IMR-90 (cell line): Measurements from ENCODE around the gene AXDND1. TPM values are rescaled to one million over a fixed set of nuclear protein-coding genes. Genes with fewer than 3 reads are reported as not detected.

Source experiments
- ATAC-seq: fragments of 200-7000 bp; cut with Tn5 transposase; 2 replicates; pipeline ENCODE4 v1.9.1; 2020; ENCODE audit warnings: low read depth, mild to moderate bottlenecking, moderate library complexity
- BruUV-seq: library from RNA; stranded (reverse); fragments of 400-500 nt; replicated peaks from 2 replicates; lab custom pipeline; 2021; lab: Mats Ljungman, UMichigan
- CTCF ChIA-PET: fragments of 300-600 bp; formaldehyde crosslinking; extraction: SDS; loops from one replicate; lab custom pipeline; 2021; ENCODE audit warnings: antibody characterized with exemption; lab: Yijun Ruan, JAX
- POLR2A ChIA-PET: fragments of 300-600 bp; sonication (Branson Sonifier 250); formaldehyde crosslinking; loops from one replicate; lab custom pipeline; 2022; ENCODE audit warnings: antibody characterized with exemption; ENCODE audit not compliant: unreplicated experiment; lab: Charles Lee
- DNase-seq: peaks from one replicate; pipeline ENCODE4 v3.0.0; 2013
- H2AFZ ChIP-seq: replicated peaks from 2 replicates; pipeline ENCODE3; 2013; ENCODE audit warnings: low read length, mild to moderate bottlenecking; ENCODE audit not compliant: poor library complexity
- H2AK5ac ChIP-seq: 2 replicates; pipeline ENCODE4 v1.6.1; 2013; ENCODE audit warnings: low read depth, low read length, inconsistent platforms
- H2AK9ac ChIP-seq: replicated peaks from 2 replicates; pipeline ENCODE3; 2013; ENCODE audit warnings: mild to moderate bottlenecking, low read depth, low read length, moderate library complexity; ENCODE audit not compliant: poor library complexity
- H2BK120ac ChIP-seq: 2 replicates; pipeline ENCODE4 v1.6.1; 2013; ENCODE audit warnings: low read depth, low read length, inconsistent platforms
- H2BK15ac ChIP-seq: 3 replicates; pipeline ENCODE4 v1.6.1; 2013; ENCODE audit warnings: low read depth, low read length, inconsistent platforms
- H2BK20ac ChIP-seq: 2 replicates; pipeline ENCODE4 v1.6.1; 2013; ENCODE audit warnings: low read depth, mild to moderate bottlenecking, inconsistent platforms, low read length, moderate library complexity
- H2BK5ac ChIP-seq: 2 replicates; pipeline ENCODE4 v1.6.1; 2013; ENCODE audit warnings: mild to moderate bottlenecking, low read depth, low read length, inconsistent platforms; ENCODE audit not compliant: poor library complexity, severe bottlenecking
- H3K14ac ChIP-seq: replicated peaks from 2 replicates; pipeline ENCODE4 v1.6.1; 2013; ENCODE audit warnings: low read depth, low read length, inconsistent platforms
- H3K18ac ChIP-seq: 2 replicates; pipeline ENCODE4 v1.6.1; 2013; ENCODE audit warnings: low read depth, low read length, control low read depth
- H3K23ac ChIP-seq: 2 replicates; pipeline ENCODE4 v1.6.1; 2013; ENCODE audit warnings: low read depth, low read length, inconsistent platforms
- H3K27ac ChIP-seq: 2 replicates; pipeline ENCODE4 v1.5.1; 2013; ENCODE audit warnings: mild to moderate bottlenecking, control low read depth, low read length; ENCODE audit not compliant: insufficient read depth
- H3K27me3 ChIP-seq: 2 replicates; pipeline ENCODE4 v1.6.1; 2013; ENCODE audit warnings: low read length; ENCODE audit not compliant: control insufficient read depth, insufficient read depth
- H3K36me3 ChIP-seq: 2 replicates; pipeline ENCODE4 v1.6.1; 2013; ENCODE audit warnings: low read length, mixed read lengths; ENCODE audit not compliant: control insufficient read depth, insufficient read depth
- H3K4ac ChIP-seq: 2 replicates; pipeline ENCODE4 v1.6.1; 2013; ENCODE audit warnings: low read depth, low read length, inconsistent platforms
- H3K4me1 ChIP-seq: 2 replicates; pipeline ENCODE4 v1.6.1; 2013; ENCODE audit warnings: low read length, mixed read lengths; ENCODE audit not compliant: control insufficient read depth, insufficient read depth
- H3K4me2 ChIP-seq: 2 replicates; pipeline ENCODE4 v1.6.1; 2013; ENCODE audit warnings: low read depth, mild to moderate bottlenecking, control low read depth, low read length, moderate library complexity
- H3K4me3 ChIP-seq: 2 replicates; pipeline ENCODE4 v1.5.1; 2013; ENCODE audit warnings: low read depth, mild to moderate bottlenecking, control low read depth, low read length, moderate library complexity; ENCODE audit not compliant: insufficient read depth
- H3K56ac ChIP-seq: 2 replicates; pipeline ENCODE4 v1.6.1; 2013; ENCODE audit warnings: low read length, inconsistent platforms; ENCODE audit not compliant: insufficient read depth; ENCODE audit errors: extremely low read depth
- H3K79me1 ChIP-seq, 2 experiments: 2 replicates each; pipeline ENCODE4 v1.6.1; 2013; ENCODE audit warnings: low read length in 2 of 2, inconsistent platforms in 1 of 2, low read depth in 1 of 2
- H3K9ac ChIP-seq: 2 replicates; pipeline ENCODE4 v1.6.1; 2013; ENCODE audit warnings: low read depth, low read length, control low read depth
- H3K9me1 ChIP-seq: 2 replicates; pipeline ENCODE4 v1.6.1; 2013; ENCODE audit warnings: low read length, inconsistent platforms; ENCODE audit not compliant: insufficient read depth
- H3K9me3 ChIP-seq: 2 replicates; pipeline ENCODE4 v1.6.1; 2013; ENCODE audit warnings: low read length; ENCODE audit not compliant: control insufficient read depth, insufficient read depth
- H4K20me1 ChIP-seq: 2 replicates; pipeline ENCODE4 v1.6.1; 2013; ENCODE audit warnings: low read length, inconsistent platforms; ENCODE audit not compliant: insufficient read depth
- H4K5ac ChIP-seq: 2 replicates; pipeline ENCODE4 v1.6.1; 2013; ENCODE audit warnings: mild to moderate bottlenecking, low read depth, low read length, control low read depth
- H4K8ac ChIP-seq, 2 experiments: 2 replicates each; pipeline ENCODE4 v1.6.1; 2013; ENCODE audit warnings: low read depth in 2 of 2, low read length in 2 of 2, control low read depth in 1 of 2, inconsistent platforms in 1 of 2
- H4K91ac ChIP-seq: 2 replicates; pipeline ENCODE4 v1.6.1; 2013; ENCODE audit warnings: low read depth, low read length, inconsistent platforms; ENCODE audit not compliant: insufficient read depth
- BHLHE40 ChIP-seq: fragments of 150-350 bp; IDR thresholded peaks from 2 replicates; pipeline ENCODE4 v1.6.1; 2016; ENCODE audit warnings: mild to moderate bottlenecking, low read depth, low read length
- CEBPB ChIP-seq: IDR thresholded peaks from 2 replicates; pipeline ENCODE4 v1.6.1; 2012; ENCODE audit warnings: low read depth, low read length, improper control_type of control experiment
- CHD1 ChIP-seq: IDR thresholded peaks from 2 replicates; pipeline ENCODE4 v1.6.1; 2012; ENCODE audit warnings: low read depth, low read length, improper control_type of control experiment
- CTCF ChIP-seq: conservative IDR thresholded peaks from 2 replicates; pipeline ENCODE4 v1.5.1; 2012; ENCODE audit warnings: mild to moderate bottlenecking, low read depth, low read length, improper control_type of control experiment
- ELK1 ChIP-seq: fragments of 150-350 bp; IDR thresholded peaks from 2 replicates; pipeline ENCODE4 v1.6.1; 2016; ENCODE audit warnings: low read depth, mild to moderate bottlenecking, low read length, moderate library complexity, borderline replicate concordance
- FOS ChIP-seq: fragments of 150-350 bp; IDR thresholded peaks from 2 replicates; pipeline ENCODE4 v1.6.1; 2016; ENCODE audit warnings: low read depth, low read length
- MAFK ChIP-seq: IDR thresholded peaks from 2 replicates; pipeline ENCODE4 v1.6.1; 2012; ENCODE audit warnings: low read depth, low read length, improper control_type of control experiment
- MAZ ChIP-seq: IDR thresholded peaks from 2 replicates; pipeline ENCODE4 v1.6.1; 2012; ENCODE audit warnings: low read depth, mild to moderate bottlenecking, low read length, improper control_type of control experiment, moderate library complexity, borderline replicate concordance
- MXI1 ChIP-seq: IDR thresholded peaks from 2 replicates; pipeline ENCODE4 v1.6.1; 2012; ENCODE audit warnings: low read depth, mild to moderate bottlenecking, low read length, moderate library complexity, borderline replicate concordance
- NFE2L2 ChIP-seq: fragments of 150-350 bp; IDR thresholded peaks from 2 replicates; pipeline ENCODE4 v1.6.1; 2016; ENCODE audit warnings: low read depth, mild to moderate bottlenecking, low read length
- POLR2A ChIP-seq: IDR thresholded peaks from 2 replicates; pipeline ENCODE4 v1.6.1; 2012; ENCODE audit warnings: mild to moderate bottlenecking, low read depth, low read length
- RAD21 ChIP-seq: IDR thresholded peaks from 2 replicates; pipeline ENCODE4 v1.6.1; 2012; ENCODE audit warnings: low read length, improper control_type of control experiment
- RCOR1 ChIP-seq: IDR thresholded peaks from 2 replicates; pipeline ENCODE4 v1.6.1; 2012; ENCODE audit warnings: mild to moderate bottlenecking, low read length, improper control_type of control experiment; ENCODE audit not compliant: insufficient replicate concordance
- RFX5 ChIP-seq: IDR thresholded peaks from 2 replicates; pipeline ENCODE4 v1.8.0; 2012; ENCODE audit warnings: low read depth, mild to moderate bottlenecking, low read length, moderate library complexity
- SMC3 ChIP-seq: fragments of 150-350 bp; IDR thresholded peaks from 2 replicates; pipeline ENCODE4 v1.6.1; 2016; ENCODE audit warnings: low read depth, mild to moderate bottlenecking, antibody characterized with exemption, low read length, moderate library complexity
- USF2 ChIP-seq: fragments of 150-350 bp; IDR thresholded peaks from 2 replicates; pipeline ENCODE4 v1.6.1; 2017; ENCODE audit warnings: mild to moderate bottlenecking, antibody characterized with exemption, low read length, low read depth
- WGBS, 2 experiments: methylation state at CpG; one replicate each; pipeline versions ENCODE4 v1.1.5 to v1.1.7; 2013; ENCODE audit warnings: missing lambda C conversion rate in 2 of 2; ENCODE audit not compliant: insufficient read length in 1 of 2; ENCODE audit errors: extremely low coverage in 2 of 2; 5-methylcytosine and 5-hydroxymethylcytosine counted together
- dilution Hi-C: fragments of 300-500 bp; cut with HindIII; formaldehyde crosslinking; loops from one replicate; pipeline ENCODE4 v1.14.3; 2018; ENCODE audit warnings: low sequenced_read_pairs; ENCODE audit not compliant: unreplicated experiment
- in situ Hi-C: fragments of 300-500 bp; cut with MboI; formaldehyde crosslinking; loops from 3 replicates; pipeline ENCODE4 v1.14.3; 2019; ENCODE audit warnings: low sequenced_read_pairs, inconsistent platforms, mixed read lengths
- intact Hi-C: fragments of 100-400 bp; cut with micrococcal nuclease; formaldehyde crosslinking; loops from 2 replicates; pipeline ENCODE4 v1.10.0; 2022
- polyA plus RNA-seq, 3 experiments: library from polyadenylated mRNA; depleted of rRNA; stranded (reverse); fragments of >200 nt; gene quantifications; 2 replicates each; pipeline ENCODE4 v1.2.3, GENCODE V29; 2012; ENCODE audit warnings: low replicate concordance in 1 of 3
- total RNA-seq: library from RNA; depleted of rRNA; stranded (reverse); fragments of >200 nt; gene quantifications from 2 replicates; pipeline ENCODE4 v1.2.3, GENCODE V29; 2012

The AXDND1 gene
- total and polyA plus RNA-seq, 2 of the 4 experiments (the other 2 are of a cell fraction): not detected

GRCh38 chr1:179474713-179475112, 108.9 kb downstream of the AXDND1 start:
- H3K9me1 ChIP-seq: no peaks in the 10 kb centered on the region
- H4K20me1 ChIP-seq: no peaks in the 10 kb centered on the region
- H3K9me3 ChIP-seq: peaks cover 8% of the 10 kb centered on the region
- H2BK20ac ChIP-seq: no peak overlapping the region
- no peak overlapping the region for H2BK15ac ChIP-seq
- ChIA-PET CTCF (no interaction called here), POLR2A (no interaction called here)
- no peak overlapping the region for H2AK5ac ChIP-seq
- BruUV-seq: no TSS peak
- H3K56ac ChIP-seq: no peak overlapping the region
- WGBS, 2 experiments: 40% methylated on average over 1 of the region's 3 CpGs; no CpG with 5 or more reads in 1 of the 2 experiments
- no peak for TF ChIP-seq RCOR1
- TF ChIP-seq ELK1: no peak
- no peak for TF ChIP-seq MAFK
- no peak for TF ChIP-seq RFX5
- TF ChIP-seq RAD21: no peak
- TF ChIP-seq CEBPB: no peak
- no peak for TF ChIP-seq USF2
- no peak for TF ChIP-seq POLR2A
- TF ChIP-seq SMC3: no peak
- no peak for TF ChIP-seq NFE2L2
- no peak for TF ChIP-seq FOS
- no peak for TF ChIP-seq MXI1
- no peak for TF ChIP-seq CHD1
- TF ChIP-seq MAZ: no peak
- TF ChIP-seq CTCF: no peak
- TF ChIP-seq BHLHE40: no peak
- no peaks in the 10 kb centered on the region for H3K36me3 ChIP-seq
- H3K9ac ChIP-seq: no peak overlapping the region
- no peak overlapping the region for H2BK5ac ChIP-seq
- H2AFZ ChIP-seq: no peak overlapping the region
- no peak for DNase-seq
- no peak overlapping the region for H3K4me3 ChIP-seq
- no peaks in the 10 kb centered on the region for H3K4me1 ChIP-seq
- intact Hi-C loops (no loop called here), dilution Hi-C loops (no loop called here), in situ Hi-C loops (no loop called here)
- no peak overlapping the region for H4K91ac ChIP-seq
- H3K4ac ChIP-seq: no peak overlapping the region
- no peak overlapping the region for H3K27ac ChIP-seq
- no peak overlapping the region for H2BK120ac ChIP-seq
- H3K4me2 ChIP-seq: no peak overlapping the region
- no peak for ATAC-seq
- H3K18ac ChIP-seq: no peak overlapping the region
- no peak overlapping the region for H2AK9ac ChIP-seq
- no peak overlapping the region for H3K14ac ChIP-seq
- no peak overlapping the region for H3K23ac ChIP-seq
- H3K27me3 ChIP-seq: no peaks in the 10 kb centered on the region
- H4K5ac ChIP-seq: no peak overlapping the region
- H3K79me1 ChIP-seq: no peaks in the 10 kb centered on the region
- H4K8ac ChIP-seq: no peak overlapping the region
